Activated naive CD4-positive, alpha-beta T cell treated with anti-CD3 and anti-CD28 coated beads, Interleukin-2, amount 50 U/mL, for 72 hours (primary cell): Measurements from ENCODE around the gene CACNA1D. TPM values are rescaled to one million over a fixed set of nuclear protein-coding genes. Genes with fewer than 3 reads are reported as not detected.
"Not testable (repeated sequence)": the region's sequence is repeated elsewhere in the genome, so short reads cannot be mapped to it uniquely, and the experiment has no call there.

Experiments
- ATAC-seq, 2 donors: fragments of 150-1000 bp; cut with Tn5 transposase; 2 replicates each; pipeline ENCODE4 v1.10.0; 2021; ENCODE audit warnings: mild to moderate bottlenecking in 2 of 2, moderate library complexity in 2 of 2
- DNase-seq, 2 donors: peaks; one replicate each; pipeline ENCODE4 v3.0.0; 2021 to 2022; ENCODE audit warnings: low spot score in 2 of 2
- H3K27ac Mint-ChIP-seq, 2 donors: one replicate each; pipeline ENCODE4 v1.8.0; 2022; ENCODE audit warnings: mild to moderate bottlenecking in 2 of 2, mixed read lengths in 2 of 2
- H3K36me3 Mint-ChIP-seq, 2 donors: one replicate each; pipeline ENCODE4 v1.8.0; 2022; ENCODE audit warnings: mixed read lengths in 2 of 2
- H3K9me3 Mint-ChIP-seq, 2 donors: one replicate each; pipeline ENCODE4 v1.8.0; 2022; ENCODE audit warnings: mixed read lengths in 2 of 2
- total RNA-seq, 2 donors: library from RNA; stranded (reverse); gene quantifications; one replicate each; pipeline ENCODE4 v1.2.3, GENCODE V29; 2022

Gene CACNA1D
- total RNA-seq, 2 donors from 2014 or later, result 0.10 TPM; not detected in 1

GRCh38 chr3:53545310-53545995 lies 51.0 kb downstream of the CACNA1D start:
- Mint-ChIP-seq H3K9me3 (no peaks in the 10 kb centered on the region), H3K27ac (no peak overlapping the region), H3K36me3 (no peaks in the 10 kb centered on the region)
- no peak for ATAC-seq
- DNase-seq, result no peak

GRCh38 chr3:53545996-53546359 lies 51.6 kb downstream of the CACNA1D start:
- no peaks in the 10 kb centered on the region for H3K36me3 Mint-ChIP-seq
- DNase-seq, result no peak
- no peaks in the 10 kb centered on the region for H3K9me3 Mint-ChIP-seq
- ATAC-seq, result no peak
- H3K27ac Mint-ChIP-seq, result no peak overlapping the region

GRCh38 chr3:53547327-53547726 lies 52.9 kb downstream of the CACNA1D start:
- peak in 1 of 2 donors; percentile 44 for ATAC-seq
- H3K9me3 Mint-ChIP-seq, result no peaks in the 10 kb centered on the region
- no peak for DNase-seq
- no peaks in the 10 kb centered on the region for H3K36me3 Mint-ChIP-seq
- H3K27ac Mint-ChIP-seq, result no peak overlapping the region

- DNase-seq (no peak), ATAC-seq (no peak)
- H3K9me3 Mint-ChIP-seq, result peaks cover 0 to 3% of the 10 kb centered on the region in 2 donors
- H3K27ac Mint-ChIP-seq, result no peak overlapping the region
- no peaks in the 10 kb centered on the region for H3K36me3 Mint-ChIP-seq
Observed at GRCh38 chr3:53550005-53550620, 55.7 kb downstream of the CACNA1D start.

GRCh38 chr3:53551324-53551723 lies 56.9 kb downstream of the CACNA1D start:
- DNase-seq (no peak), ATAC-seq (peak in 1 of 2 donors; percentile 49)
- H3K27ac Mint-ChIP-seq, result no peak overlapping the region
- H3K9me3 Mint-ChIP-seq, result peaks cover 0 to 3% of the 10 kb centered on the region in 2 donors
- no peaks in the 10 kb centered on the region for H3K36me3 Mint-ChIP-seq

GRCh38 chr3:53552730-53553129 lies 58.3 kb downstream of the CACNA1D start:
- H3K27ac Mint-ChIP-seq, result no peak overlapping the region
- ATAC-seq (no peak), DNase-seq (no peak)
- no peaks in the 10 kb centered on the region for H3K36me3 Mint-ChIP-seq
- H3K9me3 Mint-ChIP-seq, result peaks cover 0 to 3% of the 10 kb centered on the region in 2 donors

GRCh38 chr3:53553200-53553599 lies 58.8 kb downstream of the CACNA1D start:
- H3K36me3 Mint-ChIP-seq, result no peaks in the 10 kb centered on the region
- ATAC-seq, result no peak
- no peak for DNase-seq
- no peak overlapping the region for H3K27ac Mint-ChIP-seq
- H3K9me3 Mint-ChIP-seq, result peaks cover 0 to 3% of the 10 kb centered on the region in 2 donors

GRCh38 chr3:53554559-53555067 lies 60.2 kb downstream of the CACNA1D start:
- H3K9me3 Mint-ChIP-seq, result peaks cover 0 to 3% of the 10 kb centered on the region in 2 donors
- peak in 1 of 2 donors; percentile 53 for ATAC-seq
- DNase-seq, result no peak
- H3K27ac Mint-ChIP-seq, result peak overlapping the region in 1 of 2 donors; percentile 70
- no peaks in the 10 kb centered on the region for H3K36me3 Mint-ChIP-seq

- H3K27ac Mint-ChIP-seq, result peak overlapping the region in 1 of 2 donors; percentile 78
- peak in 1 of 2 donors; percentile 42 for DNase-seq
- H3K36me3 Mint-ChIP-seq, result peaks cover 0 to 2% of the 10 kb centered on the region in 2 donors
- peaks cover 0 to 3% of the 10 kb centered on the region in 2 donors for H3K9me3 Mint-ChIP-seq
- peak; percentile 43 to 96 for ATAC-seq
Observed at GRCh38 chr3:53555068-53555588, 60.7 kb downstream of the CACNA1D start.

- peak overlapping the region in 1 of 2 donors; percentile 15 for H3K27ac Mint-ChIP-seq
- H3K9me3 Mint-ChIP-seq, result no peaks in the 10 kb centered on the region
- ATAC-seq, result no peak
Observed at GRCh38 chr3:53566461-53567145, 72.2 kb downstream of the CACNA1D start.

GRCh38 chr3:53570081-53570480 lies 75.7 kb downstream of the CACNA1D start:
- no peak overlapping the region for H3K27ac Mint-ChIP-seq
- no peaks in the 10 kb centered on the region for H3K9me3 Mint-ChIP-seq
- DNase-seq (no peak), ATAC-seq (no peak)
- no peaks in the 10 kb centered on the region for H3K36me3 Mint-ChIP-seq

More at GRCh38 chr3:53566461-53567145, 72.2 kb downstream of the CACNA1D start:
- H3K36me3 Mint-ChIP-seq, result no peaks in the 10 kb centered on the region
- no peak for DNase-seq

- Mint-ChIP-seq H3K36me3 (no peaks in the 10 kb centered on the region), H3K9me3 (no peaks in the 10 kb centered on the region), H3K27ac (no peak overlapping the region)
- ATAC-seq, result no peak
- no peak for DNase-seq
Observed at GRCh38 chr3:53570709-53571108, 76.3 kb downstream of the CACNA1D start.

- H3K9me3 Mint-ChIP-seq, result no peaks in the 10 kb centered on the region
- no peak for DNase-seq
- H3K27ac Mint-ChIP-seq, result no peak overlapping the region
- no peaks in the 10 kb centered on the region for H3K36me3 Mint-ChIP-seq
- ATAC-seq, result no peak
Observed at GRCh38 chr3:53571264-53571663, 76.9 kb downstream of the CACNA1D start.

- ATAC-seq, H3K36me3 Mint-ChIP-seq, H3K9me3 Mint-ChIP-seq: not testable (repeated sequence)
Observed at GRCh38 chr3:53572184-53572583, 77.8 kb downstream of the CACNA1D start.

GRCh38 chr3:53577506-53577905 lies 83.1 kb downstream of the CACNA1D start:
- Mint-ChIP-seq H3K36me3 (no peaks in the 10 kb centered on the region), H3K9me3 (no peaks in the 10 kb centered on the region), H3K27ac (no peak overlapping the region)
- DNase-seq (no peak), ATAC-seq (no peak)

More at GRCh38 chr3:53572184-53572583, 77.8 kb downstream of the CACNA1D start:
- DNase-seq, H3K27ac Mint-ChIP-seq: not testable (repeated sequence)

- H3K9me3 Mint-ChIP-seq, result no peaks in the 10 kb centered on the region
- no peak for DNase-seq
- no peak overlapping the region for H3K27ac Mint-ChIP-seq
- no peak for ATAC-seq
- H3K36me3 Mint-ChIP-seq, result no peaks in the 10 kb centered on the region
Observed at GRCh38 chr3:53579636-53580035, 85.2 kb downstream of the CACNA1D start.

GRCh38 chr3:53581671-53582070 lies 87.3 kb downstream of the CACNA1D start:
- Mint-ChIP-seq H3K36me3 (no peaks in the 10 kb centered on the region), H3K9me3 (no peaks in the 10 kb centered on the region), H3K27ac (no peak overlapping the region)
- ATAC-seq (peak; percentile 65 to 84), DNase-seq (no peak)
